GM12878 (cell line): ENCODE data around the gene RMI2. TPM values are rescaled to one million over a fixed set of nuclear protein-coding genes. Genes with fewer than 3 reads are reported as not detected.

Experiments
- ATAC-seq: fragments of 200-7000 bp; cut with Tn5 transposase; 3 replicates; pipeline ENCODE4 v1.9.1; 2020; ENCODE audit warnings: mild to moderate bottlenecking, moderate library complexity
- BruUV-seq: library from RNA; stranded (reverse); fragments of 400-500 nt; replicated peaks from 2 replicates; lab custom pipeline; 2021; lab: Mats Ljungman, UMichigan
- CTCF ChIA-PET: fragments of 300-600 bp; sonication (Branson Sonifier 250); formaldehyde crosslinking; extraction: SDS; loops from one replicate; lab custom pipeline; 2021; ENCODE audit warnings: inconsistent platforms; lab: Yijun Ruan, JAX
- POLR2A ChIA-PET: fragments of 350-600 bp; formaldehyde crosslinking; extraction: SDS; loops from one replicate; lab custom pipeline; 2021; ENCODE audit warnings: inconsistent platforms; lab: Charles Lee
- RAD21 ChIA-PET: fragments of 300-600 bp; sonication (Branson Sonifier 250); formaldehyde crosslinking; loops from one replicate; lab custom pipeline; 2023; ENCODE audit warnings: antibody characterized with exemption; ENCODE audit not compliant: unreplicated experiment; lab: Charles Lee
- SMC1A ChIA-PET: fragments of 300-600 bp; sonication (Branson Sonifier 250); formaldehyde crosslinking; loops from one replicate; lab custom pipeline; 2023; ENCODE audit not compliant: unreplicated experiment, uncharacterized antibody; lab: Charles Lee
- DNase-seq: peaks from one replicate; pipeline ENCODE4 v3.0.0-alpha.2; 2011; ENCODE audit warnings: low read depth, low spot score
- FAIRE-seq: peaks from 3 replicates; lab custom pipeline; 2011; peaks lifted over from hg19 to GRCh38; lab: Jason Lieb, UNC
- H2AFZ ChIP-seq: 2 replicates; pipeline ENCODE4 v1.6.0; 2011; ENCODE audit warnings: low read depth, low read length, control low read depth; ENCODE audit not compliant: control insufficient read depth
- H3K27ac ChIP-seq: 2 replicates; pipeline ENCODE4 v1.5.1; 2011; ENCODE audit warnings: control low read depth; ENCODE audit not compliant: control insufficient read depth, insufficient read depth
- H3K27me3 ChIP-seq, 2 experiments: replicated peaks in 1 of 2; 2 replicates each; pipeline versions ENCODE4 v1.6.0 to v1.6.1; 2011; ENCODE audit warnings: low read length in 1 of 2; ENCODE audit not compliant: control insufficient read depth in 2 of 2, insufficient read depth in 2 of 2
- H3K36me3 ChIP-seq, 2 experiments: 2 replicates each; pipeline ENCODE4 v1.5.1; 2011; ENCODE audit warnings: low read length in 1 of 2; ENCODE audit not compliant: control insufficient read depth in 2 of 2, insufficient read depth in 2 of 2
- H3K4me1 ChIP-seq: 2 replicates; pipeline ENCODE4 v1.6.1; 2011; ENCODE audit warnings: mild to moderate bottlenecking, low read length, moderate library complexity, mixed read lengths; ENCODE audit not compliant: control insufficient read depth, insufficient read depth
- H3K4me2 ChIP-seq: 2 replicates; pipeline ENCODE4 v1.6.0; 2011; ENCODE audit warnings: control low read depth; ENCODE audit not compliant: control insufficient read depth, insufficient read depth
- H3K4me3 ChIP-seq: fragments of 200-600 bp; sonication (generic); 2 replicates; pipeline ENCODE4 v1.5.1; 2016
- H3K79me2 ChIP-seq: 2 replicates; pipeline ENCODE4 v1.6.0; 2011; ENCODE audit warnings: low read length; ENCODE audit not compliant: control insufficient read depth, insufficient read depth
- H3K9ac ChIP-seq: 2 replicates; pipeline ENCODE4 v1.8.0; 2011; ENCODE audit warnings: low read length, control low read depth, mixed read lengths; ENCODE audit not compliant: control insufficient read depth, insufficient read depth
- H3K9me3 ChIP-seq: replicated peaks from 3 replicates; pipeline ENCODE4 v1.5.1; 2011; ENCODE audit warnings: mild to moderate bottlenecking, low read length; ENCODE audit not compliant: control insufficient read depth, insufficient read depth
- H4K20me1 ChIP-seq: 2 replicates; pipeline ENCODE4 v1.6.0; 2011; ENCODE audit not compliant: control insufficient read depth, insufficient read depth
- CBFB ChIP-seq: IDR thresholded peaks from 2 replicates; pipeline ENCODE4 v1.6.1; 2016; ENCODE audit warnings: antibody characterized with exemption, low read depth
- EGR1 ChIP-seq, 2 experiments: IDR thresholded peaks; 1 replicate in 1 of 2; 2 replicates in 1 of 2; pipeline ENCODE4 v1.6.1; 2011 to 2012; ENCODE audit warnings: low read depth in 2 of 2, low read length in 2 of 2, borderline replicate concordance in 1 of 2, mild to moderate bottlenecking in 1 of 2, moderate library complexity in 1 of 2
- MTA2 ChIP-seq: fragments of 450-650 bp; IDR thresholded peaks from 2 replicates; pipeline ENCODE4 v1.6.1; 2016; ENCODE audit warnings: low read depth, mild to moderate bottlenecking, moderate library complexity
- MXI1 ChIP-seq: fragments of 150-350 bp; IDR thresholded peaks from 2 replicates; pipeline ENCODE4 v1.6.1; 2011; ENCODE audit warnings: low read depth, mild to moderate bottlenecking, inconsistent platforms, low read length, improper control_type of control experiment
- NR2F1 ChIP-seq: fragments of 450-650 bp; conservative IDR thresholded peaks from 2 replicates; pipeline ENCODE4 v1.6.1; 2017; ENCODE audit warnings: mild to moderate bottlenecking
- RCOR1 ChIP-seq: conservative IDR thresholded peaks from 2 replicates; pipeline ENCODE4 v1.6.1; 2012; ENCODE audit warnings: low read depth, low read length, improper control_type of control experiment
- RFX5 ChIP-seq: IDR thresholded peaks from 2 replicates; pipeline ENCODE4 v1.6.1; 2011; ENCODE audit warnings: low read depth, low read length, improper control_type of control experiment
- WGBS: methylation state at CpG from one replicate; pipeline ENCODE4 v1.1.6; 2016; ENCODE audit warnings: low lambda C conversion rate; ENCODE audit not compliant: insufficient replicate concordance, insufficient coverage; ENCODE audit errors: missing lambda C conversion rate; 5-methylcytosine and 5-hydroxymethylcytosine counted together
- in situ Hi-C: fragments of 300-500 bp; cut with MboI; formaldehyde crosslinking; loops from 9 replicates; pipeline ENCODE4 v1.14.3; 2018; ENCODE audit warnings: mixed read lengths
- intact Hi-C: fragments of 100-400 bp; cut with micrococcal nuclease; formaldehyde crosslinking; loops from one replicate; pipeline ENCODE4 v1.14.2; 2022; ENCODE audit not compliant: unreplicated experiment
- polyA plus RNA-seq, 11 experiments: library from polyadenylated mRNA; depleted of rRNA in 4 of 11; unstranded in 6 of 11; stranded (reverse) in 5 of 11; fragments of >200 nt; fragmentation: Nextera tagmentation in 4 of 11; fragmentation: Illumina TruSeq in 1 of 11; extraction: Ambion mirVana in 4 of 11; extraction: Trizol in 1 of 11; gene quantifications; 1 replicate in 1 of 11; 2 replicates in 10 of 11; pipeline versions ENCODE4 v1.2.1 to v1.2.3, GENCODE V29; 2011 to 2016; ENCODE audit warnings: inconsistent platforms in 2 of 11, missing spikeins in 2 of 11, low read depth in 1 of 11
- total RNA-seq, 4 experiments: library from RNA; depleted of rRNA in 3 of 4; stranded (reverse); fragments of >200 nt in 3 of 4; fragmentation: Illumina TruSeq in 1 of 4; extraction: Trizol in 1 of 4; gene quantifications; 2 replicates each; pipeline versions ENCODE4 v1.2.1 to v1.2.3, GENCODE V29; 2013 to 2021
- TF ChIP-seq, protein P1 (sequence below): fragments of 450-650 bp; IDR thresholded peaks from 2 replicates; pipeline ENCODE4 v1.6.1; 2017; ENCODE audit warnings: mild to moderate bottlenecking, moderate library complexity
- TF ChIP-seq, protein P2 (sequence below): IDR thresholded peaks from 2 replicates; pipeline ENCODE4 v1.6.1; 2011; ENCODE audit warnings: borderline replicate concordance, low read depth, mild to moderate bottlenecking, moderate library complexity, mixed read lengths, low read length; ENCODE audit not compliant: insufficient read depth; ENCODE audit errors: extremely low read length
- TF ChIP-seq, protein P3 (sequence below), 3 experiments: IDR thresholded peaks in 2 of 3; conservative IDR thresholded peaks in 1 of 3; 2 replicates each; pipeline ENCODE4 v1.5.1; 2011; ENCODE audit warnings: low read depth in 3 of 3, low read length in 3 of 3, mild to moderate bottlenecking in 3 of 3, control low read depth in 2 of 3, moderate library complexity in 2 of 3, inconsistent platforms in 1 of 3, mixed read lengths in 1 of 3; ENCODE audit not compliant: control insufficient read depth in 2 of 3, insufficient read depth in 1 of 3; ENCODE audit errors: extremely low read depth in 1 of 3

Gene RMI2
- total and polyA plus RNA-seq, 10 of the 15 experiments (the other 5 are each of a cell fraction or from before 2014, with no cell fraction given) = 9.6 to 68.8 (median 32.1) TPM

DNA sequence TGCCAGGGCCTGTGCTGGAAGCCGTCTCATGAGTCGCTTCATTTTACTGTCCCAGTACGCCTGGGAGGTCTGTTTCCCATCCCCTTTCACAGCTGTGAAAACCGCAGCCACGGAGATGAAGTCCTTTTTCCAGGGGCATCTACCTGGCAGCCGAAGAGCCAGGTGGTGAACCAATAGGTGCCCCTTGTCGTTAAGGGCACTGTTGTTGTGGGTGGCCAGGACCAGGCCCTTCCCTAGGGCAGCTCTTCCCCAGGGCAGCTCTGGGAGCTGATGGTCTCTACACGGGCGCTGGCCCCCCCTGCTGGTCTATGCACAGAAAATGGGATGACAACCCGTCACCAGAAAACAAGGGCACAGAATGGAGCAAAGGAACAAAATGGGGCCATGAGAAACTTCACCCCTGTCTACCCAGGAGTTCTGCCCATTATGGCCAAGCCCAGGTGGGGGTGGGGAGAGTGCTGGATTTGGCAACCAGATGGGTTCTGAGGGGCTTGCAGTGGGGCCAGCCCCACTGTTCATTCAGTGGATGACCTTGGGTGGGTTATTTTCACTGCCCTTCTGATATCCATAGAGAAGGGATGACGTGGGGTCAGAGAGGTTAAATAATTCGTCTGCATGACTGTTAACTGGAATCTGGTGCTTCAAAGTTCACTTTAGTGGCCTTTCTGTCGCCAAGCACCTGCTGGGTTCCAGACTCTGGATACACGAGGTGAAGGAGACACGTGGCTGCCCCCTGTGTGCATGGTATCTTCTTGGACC lies 11.5 kb downstream of the RMI2 start:
- POLR2A ChIA-PET = interaction anchor here (0.5 to 7.8 kb wide), 18 partner anchors 11 to 392 kb away, joined by 3 to 60 read pairs (median 4); partner anchors contain the start of gene SOCS1
- TF ChIP-seq MXI1 = 0 out of 2 replicates have a peak, but pooled peaks have one; percentile 38
- no peak for TF ChIP-seq EGR1 (IDR thresholded peaks at IDR 0.05; ENCODE audit: borderline replicate concordance in 1 of 2, low read depth in 2 of 2, low read length in 2 of 2)
- TF ChIP-seq CBFB = peak; percentile 54; the same call in 1 of the 2 replicates
- TF ChIP-seq, protein P1, sequence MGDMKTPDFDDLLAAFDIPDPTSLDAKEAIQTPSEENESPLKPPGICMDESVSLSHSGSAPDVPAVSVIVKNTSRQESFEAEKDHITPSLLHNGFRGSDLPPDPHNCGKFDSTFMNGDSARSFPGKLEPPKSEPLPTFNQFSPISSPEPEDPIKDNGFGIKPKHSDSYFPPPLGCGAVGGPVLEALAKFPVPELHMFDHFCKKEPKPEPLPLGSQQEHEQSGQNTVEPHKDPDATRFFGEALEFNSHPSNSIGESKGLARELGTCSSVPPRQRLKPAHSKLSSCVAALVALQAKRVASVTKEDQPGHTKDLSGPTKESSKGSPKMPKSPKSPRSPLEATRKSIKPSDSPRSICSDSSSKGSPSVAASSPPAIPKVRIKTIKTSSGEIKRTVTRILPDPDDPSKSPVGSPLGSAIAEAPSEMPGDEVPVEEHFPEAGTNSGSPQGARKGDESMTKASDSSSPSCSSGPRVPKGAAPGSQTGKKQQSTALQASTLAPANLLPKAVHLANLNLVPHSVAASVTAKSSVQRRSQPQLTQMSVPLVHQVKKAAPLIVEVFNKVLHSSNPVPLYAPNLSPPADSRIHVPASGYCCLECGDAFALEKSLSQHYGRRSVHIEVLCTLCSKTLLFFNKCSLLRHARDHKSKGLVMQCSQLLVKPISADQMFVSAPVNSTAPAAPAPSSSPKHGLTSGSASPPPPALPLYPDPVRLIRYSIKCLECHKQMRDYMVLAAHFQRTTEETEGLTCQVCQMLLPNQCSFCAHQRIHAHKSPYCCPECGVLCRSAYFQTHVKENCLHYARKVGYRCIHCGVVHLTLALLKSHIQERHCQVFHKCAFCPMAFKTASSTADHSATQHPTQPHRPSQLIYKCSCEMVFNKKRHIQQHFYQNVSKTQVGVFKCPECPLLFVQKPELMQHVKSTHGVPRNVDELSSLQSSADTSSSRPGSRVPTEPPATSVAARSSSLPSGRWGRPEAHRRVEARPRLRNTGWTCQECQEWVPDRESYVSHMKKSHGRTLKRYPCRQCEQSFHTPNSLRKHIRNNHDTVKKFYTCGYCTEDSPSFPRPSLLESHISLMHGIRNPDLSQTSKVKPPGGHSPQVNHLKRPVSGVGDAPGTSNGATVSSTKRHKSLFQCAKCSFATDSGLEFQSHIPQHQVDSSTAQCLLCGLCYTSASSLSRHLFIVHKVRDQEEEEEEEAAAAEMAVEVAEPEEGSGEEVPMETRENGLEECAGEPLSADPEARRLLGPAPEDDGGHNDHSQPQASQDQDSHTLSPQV = peak; percentile 83
- peak; percentile 49 for TF ChIP-seq MTA2
- peak; percentile 35; the same call in 1 of the 2 replicates for TF ChIP-seq NR2F1
- TF ChIP-seq RCOR1 = 0 out of 2 replicates have a peak, but pooled peaks have one; percentile 29
- TF ChIP-seq, protein P2, sequence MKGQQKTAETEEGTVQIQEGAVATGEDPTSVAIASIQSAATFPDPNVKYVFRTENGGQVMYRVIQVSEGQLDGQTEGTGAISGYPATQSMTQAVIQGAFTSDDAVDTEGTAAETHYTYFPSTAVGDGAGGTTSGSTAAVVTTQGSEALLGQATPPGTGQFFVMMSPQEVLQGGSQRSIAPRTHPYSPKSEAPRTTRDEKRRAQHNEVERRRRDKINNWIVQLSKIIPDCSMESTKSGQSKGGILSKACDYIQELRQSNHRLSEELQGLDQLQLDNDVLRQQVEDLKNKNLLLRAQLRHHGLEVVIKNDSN = no peak
- 0 out of 2 replicates have a peak, but pooled peaks have one; percentile 26 for TF ChIP-seq RFX5
- TF ChIP-seq, protein P3, sequence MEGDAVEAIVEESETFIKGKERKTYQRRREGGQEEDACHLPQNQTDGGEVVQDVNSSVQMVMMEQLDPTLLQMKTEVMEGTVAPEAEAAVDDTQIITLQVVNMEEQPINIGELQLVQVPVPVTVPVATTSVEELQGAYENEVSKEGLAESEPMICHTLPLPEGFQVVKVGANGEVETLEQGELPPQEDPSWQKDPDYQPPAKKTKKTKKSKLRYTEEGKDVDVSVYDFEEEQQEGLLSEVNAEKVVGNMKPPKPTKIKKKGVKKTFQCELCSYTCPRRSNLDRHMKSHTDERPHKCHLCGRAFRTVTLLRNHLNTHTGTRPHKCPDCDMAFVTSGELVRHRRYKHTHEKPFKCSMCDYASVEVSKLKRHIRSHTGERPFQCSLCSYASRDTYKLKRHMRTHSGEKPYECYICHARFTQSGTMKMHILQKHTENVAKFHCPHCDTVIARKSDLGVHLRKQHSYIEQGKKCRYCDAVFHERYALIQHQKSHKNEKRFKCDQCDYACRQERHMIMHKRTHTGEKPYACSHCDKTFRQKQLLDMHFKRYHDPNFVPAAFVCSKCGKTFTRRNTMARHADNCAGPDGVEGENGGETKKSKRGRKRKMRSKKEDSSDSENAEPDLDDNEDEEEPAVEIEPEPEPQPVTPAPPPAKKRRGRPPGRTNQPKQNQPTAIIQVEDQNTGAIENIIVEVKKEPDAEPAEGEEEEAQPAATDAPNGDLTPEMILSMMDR (IDR thresholded peaks at IDR 0.05 in 2 of 3, conservative IDR thresholded peaks at IDR 0.05 in 1 of 3; ENCODE audit: control insufficient read depth in 2 of 3, extremely low read depth in 1 of 3, insufficient read depth in 1 of 3, low read depth in 3 of 3, low read length in 3 of 3) = peak; percentile 70 to 88 (median 74); a peak in 5 of 6 replicates

More for the DNA sequence above, 11.5 kb downstream of the RMI2 start:
- ATAC-seq (peak; percentile 42), DNase-seq (no peak), FAIRE-seq (no peak)
- Histone ChIP-seq H3K27me3 (no peaks in the 10 kb centered on the region), H3K4me2 (peak overlapping the region; percentile 80; the same call in 1 of the 2 replicates), H3K9ac (no peak overlapping the region), H3K79me2 (peaks cover 2% of the 10 kb centered on the region; the same call in 1 of the 2 replicates), H3K27ac (no peak overlapping the region), H4K20me1 (no peaks in the 10 kb centered on the region), H3K36me3 (no peaks in the 10 kb centered on the region), H3K4me3 (no peak overlapping the region), H3K4me1 (peaks cover 44% of the 10 kb centered on the region), H2AFZ (no peak overlapping the region), H3K9me3 (no peaks in the 10 kb centered on the region)
- ChIA-PET SMC1A (interaction anchor here (0.7 to 9.5 kb wide), 38 partner anchors 15 to 412 kb away, joined by 3 to 104 read pairs (median 4); partner anchors contain the start of genes CLEC16A and SOCS1), CTCF (interaction anchor here (0.7 to 8.6 kb wide), 41 partner anchors 10 to 408 kb away, joined by 3 to 170 read pairs (median 4); partner anchors contain the start of gene SOCS1), RAD21 (interaction anchor here (0.6 to 11.3 kb wide), 32 partner anchors 10 to 407 kb away, joined by 3 to 243 read pairs (median 4); partner anchors contain the start of gene SOCS1)
- no TSS peak for BruUV-seq
- WGBS = 53% methylated on average over 13 of the region's 15 CpGs
- in situ Hi-C loops = no loop called here
- intact Hi-C loops = loop anchor here (1.0 to 10.0 kb wide), 5 partner anchors 59 to 392 kb away; no protein-coding TSS in a partner anchor
